ENCODE results near the gene PAM. TPM values are rescaled to one million over a fixed set of nuclear protein-coding genes. Genes with fewer than 3 reads are reported as not detected.

PAM gene
- total RNA-seq, 2 donors from 2014 or later = 32.9 to 38.2 TPM

- H3K27me3 ChIP-seq (ENCODE audit: control insufficient read depth, insufficient read depth, low read length, poor library complexity, severe bottlenecking) = no peaks in the 10 kb centered on the region
- no peaks in the 10 kb centered on the region for H3K36me3 ChIP-seq (ENCODE audit: control insufficient read depth, insufficient read depth, low read length)
- no peak for DNase-seq
- no peak overlapping the region for H3K27ac Mint-ChIP-seq
- H3K9ac ChIP-seq (ENCODE audit: extremely low read depth, low read length, poor library complexity, severe bottlenecking) = no peak overlapping the region
- H3K27me3 Mint-ChIP-seq (ENCODE audit: insufficient read depth) = no peaks in the 10 kb centered on the region
- H3K36me3 Mint-ChIP-seq (ENCODE audit: low read depth) = no peaks in the 10 kb centered on the region
- no peak overlapping the region for H3K4me3 ChIP-seq (ENCODE audit: low read length)
- no peaks in the 10 kb centered on the region for H3K9me3 Mint-ChIP-seq
- no peaks in the 10 kb centered on the region for H3K4me1 Mint-ChIP-seq
- H3K4me3 Mint-ChIP-seq = no peak overlapping the region
- TF ChIP-seq CTCF (conservative IDR thresholded peaks at IDR 0.05) = no peak
- H3K27ac ChIP-seq (ENCODE audit: low read depth, low read length) = no peak overlapping the region
- H3K4me1 ChIP-seq (ENCODE audit: control insufficient read depth, insufficient read depth, low read length) = no peaks in the 10 kb centered on the region
- no peaks in the 10 kb centered on the region for H3K9me3 ChIP-seq (ENCODE audit: control insufficient read depth, low read length)
- 94% methylated on average over 3 of the region's 4 CpGs; no CpG with 5 or more reads in 1 of the 2 experiments for WGBS, 2 experiments (ENCODE audit: insufficient coverage in 1 of 2, insufficient read length in 1 of 2)
Observed at GRCh38 chr5:102858808-102859207, 103.7 kb downstream of the PAM start.

DNA sequence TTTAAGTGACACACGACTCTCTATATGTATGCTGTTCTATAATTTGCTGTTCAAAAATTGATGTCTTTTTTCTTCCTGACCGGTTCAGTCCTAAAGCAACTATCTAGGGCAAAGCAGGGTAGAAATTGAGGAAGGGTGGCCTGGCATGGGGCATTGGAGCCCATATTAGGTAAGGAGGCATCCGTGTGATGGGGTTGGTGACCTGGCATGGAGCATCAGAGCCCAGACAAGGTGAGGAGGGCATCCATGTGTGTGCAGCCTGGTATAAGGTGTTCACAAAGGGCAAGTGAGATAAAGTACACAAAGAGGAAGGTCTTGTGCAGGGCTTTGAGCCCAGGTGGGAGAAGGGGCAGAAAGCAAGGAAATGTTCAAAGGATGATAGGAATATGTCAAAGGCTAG, 104.9 kb downstream of the PAM start:
- Histone ChIP-seq H3K4me1 (ENCODE audit: control insufficient read depth, insufficient read depth, low read length) (peaks cover 7% of the 10 kb centered on the region), H3K9me3 (ENCODE audit: control insufficient read depth, low read length) (no peaks in the 10 kb centered on the region), H3K27ac (ENCODE audit: low read depth, low read length) (no peak overlapping the region), H3K27me3 (ENCODE audit: control insufficient read depth, insufficient read depth, low read length, poor library complexity, severe bottlenecking) (no peaks in the 10 kb centered on the region), H3K9ac (ENCODE audit: extremely low read depth, low read length, poor library complexity, severe bottlenecking) (no peak overlapping the region), H3K4me3 (ENCODE audit: low read length) (no peak overlapping the region), H3K36me3 (ENCODE audit: control insufficient read depth, insufficient read depth, low read length) (no peaks in the 10 kb centered on the region)
- Mint-ChIP-seq H3K9me3 (no peaks in the 10 kb centered on the region), H3K4me3 (no peak overlapping the region), H3K36me3 (ENCODE audit: low read depth) (no peaks in the 10 kb centered on the region), H3K27ac (no peak overlapping the region), H3K27me3 (ENCODE audit: insufficient read depth) (no peaks in the 10 kb centered on the region), H3K4me1 (peaks cover 7% of the 10 kb centered on the region)
- TF ChIP-seq CTCF (conservative IDR thresholded peaks at IDR 0.05) = no peak
- 88 to 100% methylated on average over 1 to 3 of the region's 3 CpGs for WGBS, 2 experiments (ENCODE audit: insufficient coverage in 1 of 2, insufficient read length in 1 of 2)
- DNase-seq = no peak

DNA sequence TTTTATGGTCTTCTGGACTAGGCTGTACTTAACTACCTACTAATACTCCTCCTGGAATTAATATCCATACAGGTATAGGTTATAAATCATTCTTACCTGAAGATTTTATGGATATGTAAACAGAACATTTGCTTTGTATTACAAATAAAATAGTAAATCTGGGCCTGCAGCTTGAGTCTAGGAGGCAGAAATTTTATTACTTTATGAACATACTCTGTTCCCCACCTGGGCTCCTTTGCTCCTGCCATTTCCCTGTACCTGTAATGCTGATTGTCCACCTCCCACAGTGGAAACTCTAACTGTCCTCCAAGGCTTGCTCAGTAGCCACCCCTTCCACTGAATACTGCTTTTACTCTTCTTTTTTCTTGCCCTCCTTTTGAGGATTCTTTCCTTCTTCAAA, 108.0 kb downstream of the PAM start:
- no peak overlapping the region for H3K4me3 Mint-ChIP-seq
- peaks cover 1% of the 10 kb centered on the region for H3K27me3 Mint-ChIP-seq (ENCODE audit: insufficient read depth)
- no peaks in the 10 kb centered on the region for H3K9me3 ChIP-seq (ENCODE audit: control insufficient read depth, low read length)
- H3K36me3 Mint-ChIP-seq (ENCODE audit: low read depth) = no peaks in the 10 kb centered on the region
- no peak for TF ChIP-seq CTCF (conservative IDR thresholded peaks at IDR 0.05)
- no peaks in the 10 kb centered on the region for H3K36me3 ChIP-seq (ENCODE audit: control insufficient read depth, insufficient read depth, low read length)
- no peaks in the 10 kb centered on the region for H3K9me3 Mint-ChIP-seq
- H3K27ac Mint-ChIP-seq = no peak overlapping the region
- H3K4me1 Mint-ChIP-seq = peaks cover 11% of the 10 kb centered on the region
- H3K27me3 ChIP-seq (ENCODE audit: control insufficient read depth, insufficient read depth, low read length, poor library complexity, severe bottlenecking) = no peaks in the 10 kb centered on the region
- H3K9ac ChIP-seq (ENCODE audit: extremely low read depth, low read length, poor library complexity, severe bottlenecking) = no peak overlapping the region
- no peak overlapping the region for H3K4me3 ChIP-seq (ENCODE audit: low read length)
- no peak overlapping the region for H3K27ac ChIP-seq (ENCODE audit: low read depth, low read length)
- no peak for DNase-seq
- peaks cover 7% of the 10 kb centered on the region for H3K4me1 ChIP-seq (ENCODE audit: control insufficient read depth, insufficient read depth, low read length)
